Sigmoid colon (tissue), 7 donors: ENCODE measurements around the gene CISH. TPM values are rescaled to one million over a fixed set of nuclear protein-coding genes. Genes with fewer than 3 reads are reported as not detected.

Experiments used
- DNase-seq: peaks from one replicate; pipeline ENCODE4 v3.0.0-alpha.2; 2019
- H3K27ac ChIP-seq, 4 donors: fragments of 200-600 bp; sonication (generic); one replicate each; pipeline ENCODE4 v1.5.1; 2016 to 2019; ENCODE audit warnings: mild to moderate bottlenecking in 1 of 4
- H3K27me3 ChIP-seq, 3 donors: fragments of 200-600 bp; sonication (generic); one replicate each; pipeline ENCODE4 v1.5.1; 2019; ENCODE audit warnings: mild to moderate bottlenecking in 1 of 3
- H3K36me3 ChIP-seq, 4 donors: fragments of 200-600 bp; sonication (generic); one replicate each; pipeline ENCODE4 v1.5.1; 2016 to 2019
- H3K4me1 ChIP-seq, 4 donors: fragments of 200-600 bp; sonication (generic); one replicate each; pipeline ENCODE4 v1.5.1; 2017 to 2019
- H3K4me3 ChIP-seq, 4 donors: fragments of 200-600 bp; sonication (generic); one replicate each; pipeline ENCODE4 v1.5.1; 2017 to 2019; ENCODE audit warnings: mild to moderate bottlenecking in 2 of 4, moderate library complexity in 1 of 4
- H3K9me3 ChIP-seq, 4 donors: fragments of 200-600 bp in 3 of 4; sonication (generic) in 3 of 4; one replicate each; pipeline versions ENCODE4 v1.5.1 to v1.6.1; 2013 to 2019
- EP300 ChIP-seq, 4 donors: sonication (generic); formaldehyde crosslinking; IDR thresholded peaks; one replicate each; pipeline ENCODE4 v1.6.1; 2017; ENCODE audit warnings: antibody characterized with exemption in 4 of 4
- POLR2A ChIP-seq, 2 donors: fragments of 450-650 bp; IDR thresholded peaks; one replicate each; pipeline ENCODE4 v1.6.1; 2016; ENCODE audit warnings: antibody characterized with exemption in 2 of 2, mild to moderate bottlenecking in 2 of 2, moderate library complexity in 2 of 2
- POLR2AphosphoS5 ChIP-seq, 4 donors: sonication (generic); formaldehyde crosslinking; IDR thresholded peaks; one replicate each; pipeline ENCODE4 v1.6.1; 2017; ENCODE audit warnings: antibody characterized with exemption in 4 of 4
- WGBS, 2 donors: extraction: QIAGEN DNeasy Blood & Tissue Kit; methylation state at CpG; one replicate each; pipeline ENCODE4 v1.1.7; 2013; 5-methylcytosine and 5-hydroxymethylcytosine counted together
- intact Hi-C: fragments of 100-400 bp; cut with DNase I; formaldehyde crosslinking; loops from one replicate; pipeline ENCODE4 v1.15.1; 2023
- polyA plus RNA-seq, 3 donors: library from polyadenylated mRNA; stranded (reverse); fragments of 200-250 nt; gene quantifications; one replicate each; pipeline ENCODE4 v1.2.3, GENCODE V29; 2013
- total RNA-seq, 4 donors: library from RNA; depleted of rRNA; stranded (reverse); fragments of >200 nt; gene quantifications; one replicate each; pipeline ENCODE4 v1.1.0, GENCODE V29; 2016
- TF ChIP-seq, protein P1 (sequence below), 4 experiments: fragments of 450-650 bp in 3 of 4; fragments of 200-600 bp in 1 of 4; IDR thresholded peaks; one replicate each; pipeline ENCODE4 v1.5.1; 2016 to 2019; ENCODE audit warnings: antibody characterized with exemption in 4 of 4, mild to moderate bottlenecking in 3 of 4, moderate library complexity in 2 of 4
- donor health status: healthy with polysubstance abuse.
- donor health status: Bipolar disorder and iron deficiency.
- donor health status: healthy.

The CISH gene
- total and polyA plus RNA-seq, 7 donors = 2.1 to 17.0 (median 8.1) TPM

DNA sequence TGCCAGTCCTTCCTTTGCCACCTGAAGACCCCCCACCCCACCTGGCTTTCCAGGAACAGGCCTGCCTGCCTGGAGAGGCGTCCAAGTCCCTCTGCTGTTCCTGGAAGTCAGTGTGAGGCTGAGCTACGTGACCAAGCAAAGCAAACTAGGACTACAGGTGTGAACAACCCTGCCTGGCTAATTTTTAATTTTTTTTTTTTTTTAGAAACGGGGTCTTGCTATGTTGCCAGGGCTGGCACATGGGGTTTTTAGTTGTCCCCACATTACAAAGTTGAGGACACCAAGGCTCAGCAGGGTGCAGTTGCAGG is 24.9 kb downstream of the CISH start:
- H3K27me3 ChIP-seq = no peaks in the 10 kb centered on the region
- no peak for TF ChIP-seq POLR2AphosphoS5 (IDR thresholded peaks at IDR 0.05)
- TF ChIP-seq EP300 (IDR thresholded peaks at IDR 0.05) = no peak
- TF ChIP-seq, protein P1, sequence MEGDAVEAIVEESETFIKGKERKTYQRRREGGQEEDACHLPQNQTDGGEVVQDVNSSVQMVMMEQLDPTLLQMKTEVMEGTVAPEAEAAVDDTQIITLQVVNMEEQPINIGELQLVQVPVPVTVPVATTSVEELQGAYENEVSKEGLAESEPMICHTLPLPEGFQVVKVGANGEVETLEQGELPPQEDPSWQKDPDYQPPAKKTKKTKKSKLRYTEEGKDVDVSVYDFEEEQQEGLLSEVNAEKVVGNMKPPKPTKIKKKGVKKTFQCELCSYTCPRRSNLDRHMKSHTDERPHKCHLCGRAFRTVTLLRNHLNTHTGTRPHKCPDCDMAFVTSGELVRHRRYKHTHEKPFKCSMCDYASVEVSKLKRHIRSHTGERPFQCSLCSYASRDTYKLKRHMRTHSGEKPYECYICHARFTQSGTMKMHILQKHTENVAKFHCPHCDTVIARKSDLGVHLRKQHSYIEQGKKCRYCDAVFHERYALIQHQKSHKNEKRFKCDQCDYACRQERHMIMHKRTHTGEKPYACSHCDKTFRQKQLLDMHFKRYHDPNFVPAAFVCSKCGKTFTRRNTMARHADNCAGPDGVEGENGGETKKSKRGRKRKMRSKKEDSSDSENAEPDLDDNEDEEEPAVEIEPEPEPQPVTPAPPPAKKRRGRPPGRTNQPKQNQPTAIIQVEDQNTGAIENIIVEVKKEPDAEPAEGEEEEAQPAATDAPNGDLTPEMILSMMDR (IDR thresholded peaks at IDR 0.05) = no peak
- no peak for TF ChIP-seq POLR2A (IDR thresholded peaks at IDR 0.05)

GRCh38 chr3:50585919-50586762 is 25.4 kb downstream of the CISH start:
- H3K27ac ChIP-seq = no peak overlapping the region
- H3K9me3 ChIP-seq = no peaks in the 10 kb centered on the region
- no peak for DNase-seq
- WGBS, 2 donors = 92 to 93% methylated on average over 6 of the region's 6 CpGs
- H3K27me3 ChIP-seq = no peaks in the 10 kb centered on the region
- H3K36me3 ChIP-seq = peaks cover 0 to 19% (median 4%) of the 10 kb centered on the region in 4 donors
- intact Hi-C loops = no loop called here
- H3K4me3 ChIP-seq = no peak overlapping the region
- H3K4me1 ChIP-seq = peaks cover 0 to 3% (median 0%) of the 10 kb centered on the region in 4 donors
- TF ChIP-seq, protein P1 (IDR thresholded peaks at IDR 0.05) = no peak
- TF ChIP-seq POLR2A (IDR thresholded peaks at IDR 0.05) (no peak), EP300 (IDR thresholded peaks at IDR 0.05) (no peak), POLR2AphosphoS5 (IDR thresholded peaks at IDR 0.05) (no peak)

More for the DNA sequence above, 24.9 kb downstream of the CISH start:
- 65 to 76% methylated on average over 3 of the region's 3 CpGs for WGBS, 2 donors
- peaks cover 0 to 13% (median 2%) of the 10 kb centered on the region in 4 donors for H3K36me3 ChIP-seq
- no peaks in the 10 kb centered on the region for H3K9me3 ChIP-seq
- H3K27ac ChIP-seq = no peak overlapping the region
- H3K4me1 ChIP-seq = peaks cover 0 to 5% (median 0%) of the 10 kb centered on the region in 4 donors
- no peak for DNase-seq
- intact Hi-C loops = no loop called here
- H3K4me3 ChIP-seq = no peak overlapping the region

- no peaks in the 10 kb centered on the region for H3K27me3 ChIP-seq
- H3K36me3 ChIP-seq = peaks cover 0 to 35% (median 8%) of the 10 kb centered on the region in 4 donors
- peak overlapping the region in 2 of 4 donors; percentile 6 to 32 for H3K27ac ChIP-seq
- DNase-seq = no peak
- WGBS, 2 donors = 83 to 87% methylated on average over 2 of the region's 2 CpGs
- intact Hi-C loops = no loop called here
- TF ChIP-seq POLR2A (IDR thresholded peaks at IDR 0.05) (no peak), EP300 (IDR thresholded peaks at IDR 0.05) (no peak), POLR2AphosphoS5 (IDR thresholded peaks at IDR 0.05) (no peak)
- TF ChIP-seq, protein P1 (IDR thresholded peaks at IDR 0.05) = no peak
- H3K9me3 ChIP-seq = no peaks in the 10 kb centered on the region
- H3K4me3 ChIP-seq = no peak overlapping the region
- no peaks in the 10 kb centered on the region for H3K4me1 ChIP-seq
Observed at GRCh38 chr3:50584391-50584790, 27.2 kb downstream of the CISH start.

DNA sequence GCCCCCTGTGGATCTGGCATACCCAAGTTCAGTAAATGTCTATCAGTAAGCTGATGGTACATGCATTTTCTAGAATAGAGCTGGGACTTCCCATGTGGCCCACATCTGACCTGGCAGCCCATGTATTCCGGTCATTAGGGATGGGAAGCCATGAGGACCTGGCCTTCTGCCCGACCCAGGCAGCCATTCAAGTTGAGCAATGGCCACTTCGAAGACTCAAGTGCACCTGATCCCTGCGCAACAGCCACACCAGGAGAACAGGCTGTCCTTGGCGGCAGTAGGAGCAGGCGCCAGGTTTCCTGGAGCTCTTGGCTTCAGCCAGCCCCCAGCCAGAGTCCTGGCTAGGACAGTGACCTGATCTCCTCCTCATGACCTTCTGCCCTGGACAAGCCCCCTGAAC is 27.7 kb downstream of the CISH start:
- no peaks in the 10 kb centered on the region for H3K9me3 ChIP-seq
- intact Hi-C loops = no loop called here
- H3K27me3 ChIP-seq = no peaks in the 10 kb centered on the region
- peaks cover 0 to 36% (median 10%) of the 10 kb centered on the region in 4 donors for H3K36me3 ChIP-seq
- peak overlapping the region in 2 of 4 donors; percentile 6 to 20 for H3K27ac ChIP-seq
- H3K4me1 ChIP-seq = no peaks in the 10 kb centered on the region
- H3K4me3 ChIP-seq = no peak overlapping the region
- 88 to 93% methylated on average over 6 of the region's 6 CpGs for WGBS, 2 donors
- TF ChIP-seq POLR2AphosphoS5 (IDR thresholded peaks at IDR 0.05) = peak; percentile 57 to 61 (median 59)
- TF ChIP-seq EP300 (IDR thresholded peaks at IDR 0.05) = peak in 1 of 4 donors; percentile 13
- no peak for TF ChIP-seq POLR2A (IDR thresholded peaks at IDR 0.05)
- TF ChIP-seq, protein P1 (IDR thresholded peaks at IDR 0.05) = no peak
- DNase-seq = peak; percentile 93
